HepG2 (cell line): ENCODE measurements around the gene AK2. TPM values are rescaled to one million over a fixed set of nuclear protein-coding genes. Genes with fewer than 3 reads are reported as not detected.

Experiments
- ARID2 ChIP-seq: sonication (generic); formaldehyde crosslinking; IDR thresholded peaks from 2 replicates; pipeline ENCODE4 v1.8.1; 2022; ENCODE audit warnings: mild to moderate bottlenecking, missing genetic modification reagents, borderline replicate concordance
- ATF1 ChIP-seq: IDR thresholded peaks from 2 replicates; pipeline ENCODE4 v1.6.1; 2016; ENCODE audit warnings: mild to moderate bottlenecking, control low read depth
- DMTF1 ChIP-seq: sonication (generic); formaldehyde crosslinking; IDR thresholded peaks from 2 replicates; pipeline ENCODE4 v1.4.0; 2020; ENCODE audit warnings: mild to moderate bottlenecking, missing genetic modification reagents
- DNMT3B ChIP-seq: conservative IDR thresholded peaks from 2 replicates; pipeline ENCODE4 v1.6.1; 2016; ENCODE audit warnings: missing biosample characterization, control low read depth
- DR1 ChIP-seq: sonication (generic); formaldehyde crosslinking; IDR thresholded peaks from 2 replicates; pipeline ENCODE4 v1.8.0; 2021; ENCODE audit warnings: mild to moderate bottlenecking, missing genetic modification reagents, inconsistent platforms
- EED ChIP-seq: sonication (generic); formaldehyde crosslinking; IDR thresholded peaks from 2 replicates; pipeline ENCODE4 v1.5.0; 2020; ENCODE audit warnings: mild to moderate bottlenecking, missing genetic modification reagents
- GABPA ChIP-seq, 2 experiments: IDR thresholded peaks; 2 replicates each; pipeline ENCODE4 v1.6.1; 2011 to 2016; ENCODE audit warnings: low read depth in 2 of 2, low read length in 1 of 2, missing biosample characterization in 1 of 2, missing genetic modification characterization in 1 of 2
- IKZF1 ChIP-seq: fragments of 450-650 bp; IDR thresholded peaks from 2 replicates; pipeline ENCODE4 v1.7.1; 2016
- JUND ChIP-seq: sonication (generic); formaldehyde crosslinking; IDR thresholded peaks from 2 replicates; pipeline ENCODE4 v1.8.0; 2022; ENCODE audit warnings: mild to moderate bottlenecking, missing genetic modification reagents
- KLF13 ChIP-seq: sonication (generic); formaldehyde crosslinking; IDR thresholded peaks from 2 replicates; pipeline ENCODE4 v1.4.0; 2020; ENCODE audit warnings: mild to moderate bottlenecking, missing genetic modification reagents
- NFE2 ChIP-seq: sonication (generic); formaldehyde crosslinking; IDR thresholded peaks from 2 replicates; pipeline ENCODE4 v1.4.0; 2020; ENCODE audit warnings: missing genetic modification reagents
- NR0B2 ChIP-seq: sonication (generic); formaldehyde crosslinking; IDR thresholded peaks from 2 replicates; pipeline ENCODE4 v1.4.0; 2020; ENCODE audit warnings: mild to moderate bottlenecking, missing genetic modification reagents
- NR2F6 ChIP-seq, 2 experiments: IDR thresholded peaks; 2 replicates each; pipeline ENCODE4 v1.6.1; 2016; ENCODE audit warnings: antibody characterized with exemption in 1 of 2, mild to moderate bottlenecking in 1 of 2
- PREB ChIP-seq: sonication (generic); formaldehyde crosslinking; IDR thresholded peaks from 2 replicates; pipeline ENCODE4 v1.4.0; 2020; ENCODE audit warnings: missing genetic modification reagents
- RAD21 ChIP-seq: fragments of 450-650 bp; formaldehyde crosslinking; IDR thresholded peaks from 2 replicates; pipeline ENCODE4 v1.5.0; 2020; ENCODE audit warnings: mild to moderate bottlenecking
- UBTF ChIP-seq: sonication (generic); formaldehyde crosslinking; IDR thresholded peaks from 2 replicates; pipeline ENCODE4 v1.4.0; 2020; ENCODE audit warnings: mild to moderate bottlenecking, missing genetic modification reagents
- YY1 ChIP-seq: IDR thresholded peaks from 2 replicates; pipeline ENCODE4 v1.6.1; 2011; ENCODE audit warnings: low read length, low read depth, moderate library complexity, mild to moderate bottlenecking; ENCODE audit not compliant: insufficient read depth, insufficient replicate concordance
- ZFP82 ChIP-seq: sonication (generic); formaldehyde crosslinking; IDR thresholded peaks from 2 replicates; pipeline ENCODE4 v1.5.1; 2020; ENCODE audit warnings: mild to moderate bottlenecking, missing genetic modification reagents, borderline replicate concordance
- ZKSCAN5 ChIP-seq: sonication (generic); formaldehyde crosslinking; IDR thresholded peaks from 2 replicates; pipeline ENCODE4 v1.5.1; 2020; ENCODE audit warnings: mild to moderate bottlenecking, missing genetic modification reagents
- ZNF12 ChIP-seq: sonication (generic); formaldehyde crosslinking; IDR thresholded peaks from 2 replicates; pipeline ENCODE4 v1.5.0; 2020; ENCODE audit warnings: missing genetic modification reagents
- ZNF234 ChIP-seq: sonication (generic); formaldehyde crosslinking; conservative IDR thresholded peaks from 2 replicates; pipeline ENCODE4 v1.5.1; 2020; ENCODE audit warnings: mild to moderate bottlenecking, missing genetic modification reagents
- ZNF660 ChIP-seq: sonication (generic); formaldehyde crosslinking; IDR thresholded peaks from 2 replicates; pipeline ENCODE4 v1.5.1; 2020; ENCODE audit warnings: mild to moderate bottlenecking, low read depth, missing genetic modification reagents, borderline replicate concordance
- ZNF816 ChIP-seq: sonication (generic); formaldehyde crosslinking; IDR thresholded peaks from 2 replicates; pipeline ENCODE4 v1.8.0; 2022; ENCODE audit warnings: missing genetic modification reagents, mild to moderate bottlenecking, borderline replicate concordance
- ZNF883 ChIP-seq: sonication (generic); formaldehyde crosslinking; IDR thresholded peaks from 2 replicates; pipeline ENCODE4 v1.5.1; 2020; ENCODE audit warnings: mild to moderate bottlenecking, missing genetic modification reagents; ENCODE audit errors: not compliant biosample characterization
- polyA plus RNA-seq, 8 experiments: library from polyadenylated mRNA; depleted of rRNA in 3 of 8; stranded (reverse) in 7 of 8; unstranded in 1 of 8; fragments of >200 nt; fragmentation: Illumina TruSeq in 4 of 8; extraction: Trizol in 4 of 8; gene quantifications; 2 replicates each; pipeline versions ENCODE4 v1.2.1 to v1.2.3, GENCODE V29; 2011 to 2016; ENCODE audit warnings: low read depth in 4 of 8, missing spikeins in 1 of 8, mixed read lengths in 1 of 8; ENCODE audit not compliant: insufficient read depth in 1 of 8
- total RNA-seq, 5 experiments: library from RNA; depleted of rRNA; stranded (reverse); fragments of >200 nt; fragmentation: Illumina TruSeq; extraction: Trizol; gene quantifications; 2 replicates each; pipeline ENCODE4 v1.2.3, GENCODE V29; 2016; ENCODE audit warnings: low read depth in 1 of 5

AK2 gene
- total and polyA plus RNA-seq, 2 of the 13 experiments (the other 11 are each of a cell fraction or from before 2014, with no cell fraction given), result 170 to 188 TPM

GRCh38 chr1:33055210-33056008, 18.7 kb upstream of the AK2 start (continued):
- TF ChIP-seq YY1 (peak; percentile 17), ARID2 (no peak), IKZF1 (no peak), RAD21 (CRISPR knock-in tag) (peak; percentile 78), UBTF (CRISPR knock-in tag) (peak; percentile 29; the same call in 1 of the 2 replicates), ATF1 (no peak), ZNF12 (CRISPR knock-in tag) (peak; percentile 81), KLF13 (no peak), JUND (no peak), EED (CRISPR knock-in tag) (0 out of 2 replicates have a peak, but pooled peaks have one; percentile 46), ZNF816 (CRISPR knock-in tag) (peak; percentile 60; the same call in 1 of the 2 replicates), GABPA (IDR thresholded peaks at IDR 0.05; ENCODE audit: low read depth, low read length) (no peak), GABPA (CRISPR knock-in tag; IDR thresholded peaks at IDR 0.05; ENCODE audit: low read depth) (no peak), DMTF1 (CRISPR knock-in tag) (no peak), ZFP82 (CRISPR knock-in tag) (peak; percentile 60; the same call in 1 of the 2 replicates), DR1 (CRISPR knock-in tag) (no peak), ZNF883 (no peak), ZNF234 (CRISPR knock-in tag) (no peak), NR2F6 (IDR thresholded peaks at IDR 0.05) (peak; percentile 32; the same call in 1 of the 2 replicates), NR2F6 (CRISPR knock-in tag; IDR thresholded peaks at IDR 0.05) (peak; percentile 41; the same call in 1 of the 2 replicates), NR0B2 (CRISPR knock-in tag) (no peak), PREB (CRISPR knock-in tag) (no peak), ZKSCAN5 (CRISPR knock-in tag) (no peak), ZNF660 (CRISPR knock-in tag) (no peak), NFE2 (CRISPR knock-in tag) (no peak), DNMT3B (CRISPR knock-in tag) (no peak)
